ENCODE results near the gene NSMCE1. TPM values are rescaled to one million over a fixed set of nuclear protein-coding genes. Genes with fewer than 3 reads are reported as not detected.
"Not testable (repeated sequence)": the region's sequence is repeated elsewhere in the genome, so short reads cannot be mapped to it uniquely, and the experiment has no call there.

The NSMCE1 gene
- total RNA-seq, 1 donor from 2014 or later = 21.2 TPM

DNA sequence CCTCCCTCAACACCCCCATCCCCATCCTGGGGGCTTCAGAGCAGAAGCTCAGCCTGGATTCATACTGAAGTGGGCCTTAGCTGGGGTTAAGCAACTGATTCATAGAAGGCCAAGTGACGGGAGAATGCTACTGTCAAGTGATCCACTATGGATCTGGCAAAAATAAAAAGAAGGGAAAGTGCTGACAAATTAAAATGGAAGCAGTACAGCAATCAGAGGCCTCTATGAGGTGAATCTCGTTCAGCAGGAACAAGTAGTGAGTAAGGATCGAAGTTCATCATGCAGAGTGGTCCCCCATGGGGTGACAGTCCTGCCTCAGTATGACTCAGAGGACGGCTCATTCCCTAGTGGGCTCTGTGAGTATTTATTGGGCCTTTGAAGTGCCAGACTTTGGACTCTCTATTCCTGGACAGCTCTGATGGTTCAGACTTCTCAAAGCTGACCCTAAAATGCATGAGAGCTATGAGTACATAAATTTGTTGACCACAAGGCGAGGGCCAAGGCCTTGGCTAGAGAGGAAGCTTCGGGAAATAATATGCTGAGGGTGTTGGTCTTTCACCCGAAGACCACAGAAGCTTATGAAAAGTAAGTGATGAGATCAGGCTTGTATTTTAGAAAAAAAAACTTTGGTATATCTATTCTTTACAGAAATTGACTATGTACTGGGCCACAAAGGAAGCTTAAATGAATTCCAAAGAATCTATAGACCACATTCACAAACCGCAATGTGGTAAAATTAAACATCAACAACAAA is 5.3 kb upstream of the NSMCE1 start:
- DNase-seq (ENCODE audit: low spot score) = no peak
- Mint-ChIP-seq H3K27ac (ENCODE audit: unreplicated experiment) (no peak overlapping the region), H3K4me1 (ENCODE audit: low read depth) (peaks cover 9% of the 10 kb centered on the region), H3K36me3 (ENCODE audit: low read depth) (no peaks in the 10 kb centered on the region), H3K9me3 (ENCODE audit: low read depth) (no peaks in the 10 kb centered on the region), H3K27me3 (ENCODE audit: low read depth) (no peaks in the 10 kb centered on the region), H3K4me3 (ENCODE audit: unreplicated experiment) (no peak overlapping the region)
- TF ChIP-seq, protein P1, sequence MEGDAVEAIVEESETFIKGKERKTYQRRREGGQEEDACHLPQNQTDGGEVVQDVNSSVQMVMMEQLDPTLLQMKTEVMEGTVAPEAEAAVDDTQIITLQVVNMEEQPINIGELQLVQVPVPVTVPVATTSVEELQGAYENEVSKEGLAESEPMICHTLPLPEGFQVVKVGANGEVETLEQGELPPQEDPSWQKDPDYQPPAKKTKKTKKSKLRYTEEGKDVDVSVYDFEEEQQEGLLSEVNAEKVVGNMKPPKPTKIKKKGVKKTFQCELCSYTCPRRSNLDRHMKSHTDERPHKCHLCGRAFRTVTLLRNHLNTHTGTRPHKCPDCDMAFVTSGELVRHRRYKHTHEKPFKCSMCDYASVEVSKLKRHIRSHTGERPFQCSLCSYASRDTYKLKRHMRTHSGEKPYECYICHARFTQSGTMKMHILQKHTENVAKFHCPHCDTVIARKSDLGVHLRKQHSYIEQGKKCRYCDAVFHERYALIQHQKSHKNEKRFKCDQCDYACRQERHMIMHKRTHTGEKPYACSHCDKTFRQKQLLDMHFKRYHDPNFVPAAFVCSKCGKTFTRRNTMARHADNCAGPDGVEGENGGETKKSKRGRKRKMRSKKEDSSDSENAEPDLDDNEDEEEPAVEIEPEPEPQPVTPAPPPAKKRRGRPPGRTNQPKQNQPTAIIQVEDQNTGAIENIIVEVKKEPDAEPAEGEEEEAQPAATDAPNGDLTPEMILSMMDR (IDR thresholded peaks at IDR 0.05) = no peak

- DNase-seq (ENCODE audit: low spot score) = no peak
- Mint-ChIP-seq H3K27me3 (ENCODE audit: low read depth) (no peaks in the 10 kb centered on the region), H3K4me1 (ENCODE audit: low read depth) (peaks cover 9% of the 10 kb centered on the region), H3K4me3 (ENCODE audit: unreplicated experiment) (no peak overlapping the region), H3K36me3 (ENCODE audit: low read depth) (no peaks in the 10 kb centered on the region), H3K9me3 (ENCODE audit: low read depth) (no peaks in the 10 kb centered on the region), H3K27ac (ENCODE audit: unreplicated experiment) (no peak overlapping the region)
- TF ChIP-seq, protein P1 (IDR thresholded peaks at IDR 0.05) = no peak
These were observed 4.7 kb upstream of the NSMCE1 start for GRCh38 chr16:27273330-27273669.

GRCh38 chr16:27272697-27273096 is 4.1 kb upstream of the NSMCE1 start:
- not testable (repeated sequence) for H3K36me3 Mint-ChIP-seq (ENCODE audit: low read depth); H3K27ac Mint-ChIP-seq (ENCODE audit: unreplicated experiment); H3K4me3 Mint-ChIP-seq (ENCODE audit: unreplicated experiment); H3K4me1 Mint-ChIP-seq (ENCODE audit: low read depth); H3K27me3 Mint-ChIP-seq (ENCODE audit: low read depth); DNase-seq (ENCODE audit: low spot score); H3K9me3 Mint-ChIP-seq (ENCODE audit: low read depth)

- H3K27ac Mint-ChIP-seq (ENCODE audit: unreplicated experiment) = no peak overlapping the region
- TF ChIP-seq, protein P1 (IDR thresholded peaks at IDR 0.05) = no peak
- H3K4me3 Mint-ChIP-seq (ENCODE audit: unreplicated experiment) = no peak overlapping the region
- no peaks in the 10 kb centered on the region for H3K9me3 Mint-ChIP-seq (ENCODE audit: low read depth)
- no peak for DNase-seq (ENCODE audit: low spot score)
- H3K4me1 Mint-ChIP-seq (ENCODE audit: low read depth) = peaks cover 9% of the 10 kb centered on the region
- no peaks in the 10 kb centered on the region for H3K27me3 Mint-ChIP-seq (ENCODE audit: low read depth)
- H3K36me3 Mint-ChIP-seq (ENCODE audit: low read depth) = no peaks in the 10 kb centered on the region
These were observed 3.5 kb upstream of the NSMCE1 start for GRCh38 chr16:27272076-27272475.

- H3K27ac Mint-ChIP-seq (ENCODE audit: unreplicated experiment) = no peak overlapping the region
- H3K27me3 Mint-ChIP-seq (ENCODE audit: low read depth) = no peaks in the 10 kb centered on the region
- peaks cover 9% of the 10 kb centered on the region for H3K4me1 Mint-ChIP-seq (ENCODE audit: low read depth)
These were observed 1.8 kb upstream of the NSMCE1 start for GRCh38 chr16:27270349-27270748.

More at GRCh38 chr16:27270349-27270748, 1.8 kb upstream of the NSMCE1 start:
- DNase-seq (ENCODE audit: low spot score) = no peak
- no peak overlapping the region for H3K4me3 Mint-ChIP-seq (ENCODE audit: unreplicated experiment)
- no peaks in the 10 kb centered on the region for H3K36me3 Mint-ChIP-seq (ENCODE audit: low read depth)
- H3K9me3 Mint-ChIP-seq (ENCODE audit: low read depth) = no peaks in the 10 kb centered on the region
- TF ChIP-seq, protein P1 (IDR thresholded peaks at IDR 0.05) = no peak
